ENCODE results near the gene RPUSD1. TPM values are rescaled to one million over a fixed set of nuclear protein-coding genes. Genes with fewer than 3 reads are reported as not detected.
"Not testable (repeated sequence)": the region's sequence is repeated elsewhere in the genome, so short reads cannot be mapped to it uniquely, and the experiment has no call there.

The RPUSD1 gene
- total RNA-seq, 4 donors from 2014 or later: 16.1 to 71.4 (median 24.8) TPM

DNA sequence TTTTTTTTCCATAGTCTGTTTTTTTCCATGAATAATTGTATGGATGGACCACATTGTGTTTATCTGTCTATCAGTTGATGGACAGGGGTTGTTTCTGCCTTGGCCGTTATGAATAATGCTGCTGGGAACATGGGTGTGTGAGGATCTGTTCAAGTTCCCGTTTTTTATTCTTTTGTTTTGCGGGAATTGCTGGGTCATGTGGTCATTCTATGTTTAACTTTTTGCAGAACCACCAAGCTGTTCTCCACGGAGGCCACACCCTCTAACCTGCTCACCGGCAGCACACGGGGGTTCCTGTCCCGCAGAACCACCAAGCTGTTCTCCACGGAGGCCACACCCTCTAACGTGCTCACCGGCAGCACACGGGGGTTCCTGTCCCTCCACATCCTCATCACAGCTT, 33.5 kb downstream of the RPUSD1 start:
- TF ChIP-seq CTCF (IDR thresholded peaks at IDR 0.05) (no peak), POLR2A (IDR thresholded peaks at IDR 0.05) (no peak), EP300 (IDR thresholded peaks at IDR 0.05; ENCODE audit: low read depth) (no peak), POLR2AphosphoS5 (IDR thresholded peaks at IDR 0.05) (no peak)
- Histone ChIP-seq H3K4me1 (no peaks in the 10 kb centered on the region), H3K36me3 (no peaks in the 10 kb centered on the region), H3K27me3 (peaks cover 68% of the 10 kb centered on the region), H3K4me3 (no peak overlapping the region), H3K9me3 (no peaks in the 10 kb centered on the region), H3K27ac (no peak overlapping the region)
- 0 to 15% methylated on average over 4 to 11 of the region's 11 CpGs for WGBS, 2 donors (ENCODE audit: low coverage in 1 of 2)
- intact Hi-C loops (cut with DNase I; ENCODE audit: low total_unique reads) (no loop called here), in situ Hi-C loops (cut with MboI; ENCODE audit: low pct_ligation_motif_present in 1 of 4, low pct_unique_long_range_greater_than_20kb in 1 of 4, low sequenced_read_pairs in 3 of 4) (no loop called here)
- DNase-seq: no peak

DNA sequence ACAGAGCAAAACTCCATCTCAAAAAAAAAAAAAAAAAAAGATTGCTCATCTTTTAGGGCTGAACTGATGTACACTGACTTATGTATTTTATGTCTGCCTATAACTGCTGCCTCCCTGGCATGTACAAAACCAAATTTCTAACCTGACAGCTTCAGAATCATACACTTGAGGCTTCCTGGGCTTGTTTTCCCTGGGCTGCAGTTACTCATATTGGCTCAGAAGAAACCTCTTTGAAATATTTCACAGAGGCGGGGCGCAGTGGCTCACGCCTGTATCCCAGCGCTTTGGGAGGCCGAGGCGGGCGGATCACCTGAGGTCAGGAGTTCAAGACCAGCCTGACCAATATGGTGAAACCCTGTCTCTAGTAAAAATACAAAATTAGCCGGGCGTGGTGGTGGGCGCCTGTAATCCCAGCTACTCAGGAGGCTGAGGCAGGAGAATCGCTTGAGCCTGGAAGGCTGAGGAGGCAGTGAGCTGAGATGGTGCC, 34.0 kb downstream of the RPUSD1 start:
- H3K4me3 ChIP-seq; DNase-seq; in situ Hi-C loops (cut with MboI; ENCODE audit: low pct_ligation_motif_present in 1 of 4, low pct_unique_long_range_greater_than_20kb in 1 of 4, low sequenced_read_pairs in 3 of 4); H3K4me1 ChIP-seq; H3K27ac ChIP-seq; H3K36me3 ChIP-seq; H3K9me3 ChIP-seq; intact Hi-C loops (cut with DNase I; ENCODE audit: low total_unique reads): not testable (repeated sequence)
- 75 to 83% methylated on average over 2 to 11 of the region's 11 CpGs for WGBS, 2 donors (ENCODE audit: low coverage in 1 of 2)
- H3K27me3 ChIP-seq: peaks cover 64% of the 10 kb centered on the region

DNA sequence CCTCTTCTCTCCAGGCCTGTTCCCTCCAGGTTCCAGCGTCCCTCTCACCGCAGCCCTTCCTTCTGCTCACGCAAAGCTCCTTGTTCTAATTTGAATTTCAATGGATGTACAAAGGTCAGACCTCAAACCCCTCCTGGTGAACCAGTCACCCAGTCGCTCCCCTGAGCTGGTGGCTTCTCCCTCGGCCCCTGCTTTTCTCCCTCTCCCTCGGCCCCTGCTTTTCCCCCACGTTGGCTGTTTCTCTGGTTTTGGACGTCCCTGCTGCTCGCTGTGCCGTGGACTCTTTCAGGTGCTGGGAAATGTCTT, 36.2 kb downstream of the RPUSD1 start:
- in situ Hi-C loops (cut with MboI; ENCODE audit: low pct_ligation_motif_present in 1 of 4, low pct_unique_long_range_greater_than_20kb in 1 of 4, low sequenced_read_pairs in 3 of 4): no loop called here
- no peaks in the 10 kb centered on the region for H3K36me3 ChIP-seq
- no peak overlapping the region for H3K4me3 ChIP-seq
- peaks cover 67% of the 10 kb centered on the region for H3K27me3 ChIP-seq
- H3K4me1 ChIP-seq: no peaks in the 10 kb centered on the region
- no peaks in the 10 kb centered on the region for H3K9me3 ChIP-seq
- intact Hi-C loops (cut with DNase I; ENCODE audit: low total_unique reads): no loop called here
- 24 to 26% methylated on average over 6 to 10 of the region's 10 CpGs for WGBS, 2 donors (ENCODE audit: low coverage in 1 of 2)
- H3K27ac ChIP-seq: no peak overlapping the region
- TF ChIP-seq CTCF (IDR thresholded peaks at IDR 0.05) (no peak), EP300 (IDR thresholded peaks at IDR 0.05; ENCODE audit: low read depth) (no peak), POLR2AphosphoS5 (IDR thresholded peaks at IDR 0.05) (no peak), POLR2A (IDR thresholded peaks at IDR 0.05) (no peak)
- no peak for DNase-seq

GRCh38 chr16:751152-752006, 36.8 kb downstream of the RPUSD1 start:
- DNase-seq: no peak
- 57 to 59% methylated on average over 13 to 39 of the region's 39 CpGs for WGBS, 2 donors (ENCODE audit: low coverage in 1 of 2)
- H3K4me1 ChIP-seq: no peaks in the 10 kb centered on the region
- no peak overlapping the region for H3K27ac ChIP-seq
- H3K4me3 ChIP-seq: no peak overlapping the region
- no peak for TF ChIP-seq POLR2AphosphoS5 (IDR thresholded peaks at IDR 0.05)
- intact Hi-C loops (cut with DNase I; ENCODE audit: low total_unique reads) (no loop called here), in situ Hi-C loops (cut with MboI; ENCODE audit: low pct_ligation_motif_present in 1 of 4, low pct_unique_long_range_greater_than_20kb in 1 of 4, low sequenced_read_pairs in 3 of 4) (no loop called here)
- H3K9me3 ChIP-seq: no peaks in the 10 kb centered on the region
- H3K36me3 ChIP-seq: no peaks in the 10 kb centered on the region
- peaks cover 67% of the 10 kb centered on the region for H3K27me3 ChIP-seq

DNA sequence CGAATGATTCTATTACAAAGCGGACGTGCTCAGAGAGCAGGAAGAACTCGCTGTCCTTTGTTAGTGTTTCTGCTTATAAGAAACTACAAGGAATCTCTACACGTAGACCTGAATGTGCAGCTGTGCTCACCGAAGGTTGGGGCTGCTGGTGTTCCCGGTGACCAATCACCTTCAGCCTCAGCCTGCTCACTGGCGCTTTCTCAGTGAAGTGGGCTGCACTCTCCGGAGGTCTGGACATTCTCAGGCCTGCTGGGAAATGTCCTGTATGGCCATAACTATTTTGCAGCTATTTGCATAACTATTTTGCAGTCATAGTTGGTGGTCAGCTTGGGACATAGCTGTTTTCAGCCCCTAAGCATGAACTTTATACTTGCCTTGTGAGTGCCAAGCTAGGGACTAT, 37.7 kb downstream of the RPUSD1 start:
- no peak overlapping the region for H3K27ac ChIP-seq
- H3K4me3 ChIP-seq: no peak overlapping the region
- no peaks in the 10 kb centered on the region for H3K36me3 ChIP-seq
- intact Hi-C loops (cut with DNase I; ENCODE audit: low total_unique reads): no loop called here
- DNase-seq: no peak
- no peaks in the 10 kb centered on the region for H3K9me3 ChIP-seq
- H3K27me3 ChIP-seq: peaks cover 58% of the 10 kb centered on the region
- no peaks in the 10 kb centered on the region for H3K4me1 ChIP-seq
- 65 to 70% methylated on average over 2 to 9 of the region's 9 CpGs for WGBS, 2 donors (ENCODE audit: low coverage in 1 of 2)
- TF ChIP-seq POLR2A (IDR thresholded peaks at IDR 0.05) (no peak), EP300 (IDR thresholded peaks at IDR 0.05; ENCODE audit: low read depth) (no peak)
- in situ Hi-C loops (cut with MboI; ENCODE audit: low pct_ligation_motif_present in 1 of 4, low pct_unique_long_range_greater_than_20kb in 1 of 4, low sequenced_read_pairs in 3 of 4): no loop called here

Measured in transverse colon (tissue), 4 donors.